ENCODE results near the gene OR2B2.

- TF ChIP-seq CTCF (conservative IDR thresholded peaks at IDR 0.05; ENCODE audit: low read depth, low read length): no peak
- no peak for TF ChIP-seq POLR2A (IDR thresholded peaks at IDR 0.05; ENCODE audit: low read depth, low read length)
- TF ChIP-seq CEBPB (IDR thresholded peaks at IDR 0.05; ENCODE audit: low read depth, low read length): no peak
- TF ChIP-seq FOS (IDR thresholded peaks at IDR 0.05; ENCODE audit: low read depth, low read length): no peak
- no peak for TF ChIP-seq BHLHE40 (IDR thresholded peaks at IDR 0.05; ENCODE audit: low read depth, low read length)
- no peak for TF ChIP-seq USF2 (IDR thresholded peaks at IDR 0.05; ENCODE audit: low read depth, low read length)
- TF ChIP-seq ELK1 (IDR thresholded peaks at IDR 0.05; ENCODE audit: borderline replicate concordance, low read depth, low read length): no peak
- TF ChIP-seq CHD1 (IDR thresholded peaks at IDR 0.05; ENCODE audit: low read depth, low read length): no peak
- no peak for TF ChIP-seq MAZ (IDR thresholded peaks at IDR 0.05; ENCODE audit: borderline replicate concordance, low read depth, low read length)
These were observed 32.4 kb downstream of the OR2B2 start for GRCh38 chr6:27879837-27880236.

Data from IMR-90 (cell line).